ENCODE results near the gene SPTAN1.

DNA sequence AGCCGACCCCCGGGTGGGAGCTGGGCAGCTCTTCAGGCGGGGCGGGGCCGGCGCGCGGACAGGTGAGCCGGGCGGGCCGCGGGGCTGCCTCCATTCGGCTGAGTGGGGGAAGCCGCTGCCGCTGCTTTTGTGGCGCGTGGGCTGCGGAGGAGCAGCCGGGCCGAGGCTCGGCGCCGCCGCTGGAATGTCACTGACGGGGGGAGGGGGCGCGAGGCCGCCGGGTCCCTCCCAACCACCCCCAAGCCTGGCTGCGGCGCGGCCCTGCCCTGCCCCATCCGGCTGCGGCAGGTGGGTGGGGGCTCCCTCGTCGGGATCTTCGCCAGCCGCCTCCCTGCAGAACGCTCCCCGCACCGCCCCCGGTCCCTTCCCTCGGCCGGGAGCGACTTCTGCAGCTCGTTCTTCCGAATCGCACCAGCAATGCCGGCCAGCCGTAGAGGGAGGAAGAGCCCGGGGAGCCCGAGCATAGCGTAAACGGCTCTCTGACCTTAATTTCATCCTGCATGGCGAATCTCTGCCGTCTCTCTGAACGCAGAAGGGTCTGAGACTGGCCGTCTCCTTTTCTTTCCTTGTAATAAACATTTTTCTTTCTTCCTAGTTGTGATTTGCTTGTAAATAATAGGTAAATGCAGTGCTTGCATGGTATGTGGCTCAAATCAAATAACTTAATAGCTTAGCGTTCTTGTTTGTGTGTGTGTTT, 505 bp downstream of the SPTAN1 start:
- TF ChIP-seq POLR2A (IDR thresholded peaks at IDR 0.05; ENCODE audit: low read length) (no peak), GATA1 (IDR thresholded peaks at IDR 0.05; ENCODE audit: low read depth, low read length) (no peak)

Measured in erythroblast (primary cell).